HG03135 (cell line): ENCODE measurements around the gene AUTS2.
"Not testable (repeated sequence)": the region's sequence is repeated elsewhere in the genome, so short reads cannot be mapped to it uniquely, and the experiment has no call there.

ENCODE experiments used
- ATAC-seq: cut with Tn5 transposase; IDR thresholded peaks from one replicate; pipeline ENCODE4 v1.9.1; 2021; ENCODE audit warnings: mild to moderate bottlenecking, moderate library complexity; ENCODE audit not compliant: unreplicated experiment

Gene AUTS2

DNA sequence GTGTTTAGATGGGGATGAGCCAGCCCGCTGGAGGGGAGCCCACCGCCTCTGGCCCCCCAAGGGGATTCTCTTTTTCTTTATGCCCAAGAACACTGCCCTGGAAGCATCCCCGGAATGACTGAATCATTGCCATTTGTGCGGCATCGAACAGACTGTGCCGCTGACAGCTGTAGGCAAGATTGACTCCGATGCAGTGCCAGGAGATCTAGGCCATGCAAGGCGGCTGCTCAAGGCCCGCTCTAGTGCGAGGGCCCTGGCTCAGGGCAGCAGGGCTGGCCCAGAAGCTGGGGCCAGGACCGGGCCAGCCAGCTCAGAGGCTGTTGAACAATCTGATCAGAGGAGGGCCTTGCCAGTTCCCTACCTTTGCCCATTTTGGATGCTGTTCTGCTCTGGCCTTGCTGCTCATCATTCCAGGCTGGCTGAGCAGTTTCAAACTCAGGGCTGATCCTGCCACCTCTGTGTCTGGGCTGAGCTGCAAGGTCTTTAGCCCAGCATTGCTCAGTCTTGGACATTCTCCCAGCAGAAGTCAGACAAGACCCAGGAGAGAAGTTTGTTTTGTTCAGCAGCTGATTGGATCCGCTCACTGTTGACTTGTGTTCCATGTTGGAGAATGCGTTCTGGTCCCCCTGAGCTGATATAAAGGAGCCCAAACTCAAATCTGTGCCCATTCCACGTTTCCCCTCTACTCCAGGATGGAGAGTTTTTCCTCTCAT is 1048.4 kb downstream of the AUTS2 start:
- ATAC-seq, result no peak

- peak; percentile 93 for ATAC-seq
Measured at GRCh38 chr7:70647801-70648498, 1049.7 kb downstream of the AUTS2 start.

GRCh38 chr7:70648499-70648861 is 1050.2 kb downstream of the AUTS2 start:
- ATAC-seq, result not testable (repeated sequence)

DNA sequence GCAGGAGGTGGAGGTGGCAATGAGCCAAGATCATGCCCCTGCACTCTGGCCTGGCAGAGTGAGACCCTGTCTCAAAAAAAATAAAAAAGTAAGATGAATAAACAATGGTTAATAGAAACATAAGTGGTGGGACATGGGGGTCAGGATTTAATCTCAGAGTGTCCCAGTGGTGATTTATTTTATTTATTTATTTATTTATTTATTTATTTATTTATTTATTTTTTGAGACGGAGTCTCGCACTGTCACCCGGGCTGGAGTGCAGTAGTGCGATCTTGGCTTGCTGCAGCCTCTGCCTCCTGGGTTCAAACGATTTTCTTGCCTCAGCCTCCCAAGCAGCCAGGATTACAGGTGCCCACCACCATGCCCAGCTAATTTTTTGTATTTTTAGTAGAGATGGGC is 1051.0 kb downstream of the AUTS2 start:
- ATAC-seq, result no peak

DNA sequence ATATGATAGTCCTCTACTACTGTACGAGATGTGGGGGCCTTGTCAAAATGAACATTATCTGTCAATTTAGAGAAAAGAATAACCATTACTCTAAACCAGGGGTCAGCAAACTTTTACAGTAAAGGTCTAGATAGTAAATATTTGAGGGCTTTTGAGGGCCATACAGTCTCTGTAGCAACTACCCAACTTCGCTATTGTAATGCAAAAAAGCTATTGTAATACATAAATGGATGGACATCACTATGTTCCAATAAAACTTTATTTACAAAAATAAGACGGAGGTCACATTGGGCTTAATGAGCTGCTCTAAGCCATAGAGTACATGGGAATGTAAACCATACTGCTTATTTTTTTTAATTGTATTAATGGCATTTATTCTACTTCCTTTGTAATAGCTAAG is 1055.9 kb downstream of the AUTS2 start:
- ATAC-seq, result no peak

DNA sequence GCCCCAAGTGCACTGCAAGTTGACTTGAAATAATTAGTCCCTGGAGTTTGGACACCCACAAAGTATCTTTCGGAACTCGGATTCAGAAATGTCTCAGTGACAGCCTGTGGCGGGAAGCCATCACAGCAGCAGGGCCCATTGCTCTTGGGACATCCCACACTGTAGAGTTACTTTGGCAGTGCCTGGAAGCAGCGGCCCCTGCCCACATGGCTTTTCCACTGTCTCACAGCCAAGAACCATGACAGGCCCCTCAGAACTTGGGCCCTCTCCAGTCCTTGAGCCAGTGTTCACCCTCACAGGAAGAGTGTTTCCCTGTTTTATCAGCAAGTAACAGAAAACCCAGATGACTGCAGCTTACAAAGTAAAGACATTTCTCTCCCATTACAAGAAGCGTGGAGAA is 1056.7 kb downstream of the AUTS2 start:
- no peak for ATAC-seq

- no peak for ATAC-seq
Measured at GRCh38 chr7:70655694-70656093, 1057.4 kb downstream of the AUTS2 start.

- no peak for ATAC-seq
Measured at GRCh38 chr7:70657571-70657970, 1059.3 kb downstream of the AUTS2 start.

DNA sequence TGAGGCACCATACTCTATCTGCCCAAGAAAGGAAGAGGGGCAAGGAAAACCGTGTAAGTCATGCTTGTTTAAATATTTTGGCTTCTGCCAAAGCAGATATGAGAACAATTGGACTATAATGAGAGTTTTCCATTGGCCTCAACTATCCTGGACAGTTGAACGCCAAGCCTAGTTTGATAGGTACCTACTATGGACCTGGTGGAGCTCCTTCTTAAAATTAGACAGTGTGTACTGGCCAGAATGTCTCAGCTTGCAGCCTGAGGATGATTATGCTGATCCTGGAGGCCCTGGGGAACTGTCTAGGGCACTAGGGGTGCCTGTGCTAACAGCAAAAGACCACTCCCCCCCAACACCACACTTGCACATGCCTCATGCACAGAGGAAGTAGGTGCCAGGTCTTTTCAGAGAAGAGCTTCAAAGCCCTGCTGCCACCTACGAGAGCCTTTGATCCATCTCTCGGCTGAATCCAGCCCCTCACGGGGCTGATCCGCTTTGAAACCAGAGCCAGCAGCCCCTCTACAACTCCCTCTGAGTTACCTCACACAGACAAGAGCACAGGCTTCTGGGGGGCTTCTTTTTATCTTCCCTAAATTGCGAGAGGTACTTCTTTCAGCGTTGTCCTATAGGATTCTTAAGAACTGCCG is 1059.8 kb downstream of the AUTS2 start:
- no peak for ATAC-seq

GRCh38 chr7:70659263-70659662 is 1061.0 kb downstream of the AUTS2 start:
- no peak for ATAC-seq

- no peak for ATAC-seq
Measured at GRCh38 chr7:70660154-70660818, 1062.0 kb downstream of the AUTS2 start.

- no peak for ATAC-seq
Measured at GRCh38 chr7:70660819-70661191, 1062.5 kb downstream of the AUTS2 start.

DNA sequence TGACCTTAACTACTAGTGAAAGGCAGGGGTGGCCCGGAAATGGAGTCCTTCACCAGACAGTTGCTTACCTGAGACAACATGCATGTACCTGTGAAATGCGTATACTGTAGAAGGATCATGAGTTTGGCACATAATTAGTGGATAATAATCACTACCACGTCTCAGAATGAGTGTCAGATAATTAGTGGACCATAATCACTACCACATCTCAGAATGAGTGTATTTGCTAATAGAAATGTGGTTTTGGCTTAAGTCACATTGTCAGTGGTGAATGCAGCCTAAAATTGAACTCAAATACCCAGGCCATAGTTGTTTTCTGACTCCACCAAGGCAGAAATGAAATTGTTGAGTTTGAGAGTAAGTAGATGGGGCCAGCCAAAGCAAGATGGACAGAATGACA is 1065.4 kb downstream of the AUTS2 start:
- ATAC-seq, result no peak

GRCh38 chr7:70665997-70666396 is 1067.7 kb downstream of the AUTS2 start:
- ATAC-seq, result no peak

- no peak for ATAC-seq
Measured at GRCh38 chr7:70667406-70667805, 1069.1 kb downstream of the AUTS2 start.

- ATAC-seq, result no peak
Measured at GRCh38 chr7:70668606-70669358, 1070.5 kb downstream of the AUTS2 start.

- no peak for ATAC-seq
Measured at GRCh38 chr7:70669854-70670253, 1071.6 kb downstream of the AUTS2 start.

DNA sequence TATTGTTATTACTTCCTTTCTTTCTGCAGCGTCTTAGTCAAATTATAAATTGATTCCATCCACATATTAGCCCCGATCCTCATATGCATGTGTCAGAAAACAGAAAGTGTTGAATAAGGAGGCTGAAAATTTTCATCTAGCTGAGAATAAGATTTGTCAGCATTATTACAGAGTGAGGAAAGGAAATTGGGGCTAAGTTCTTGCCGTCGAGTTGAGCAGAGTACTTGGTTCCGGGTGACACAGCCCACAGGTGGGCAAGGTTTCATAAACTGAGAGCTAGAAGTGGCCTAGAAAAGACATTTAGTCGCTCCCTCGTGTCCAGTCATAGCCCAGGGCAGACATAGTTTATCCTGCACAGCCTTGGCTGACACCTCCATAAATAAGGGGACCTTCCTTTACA is 1072.0 kb downstream of the AUTS2 start:
- ATAC-seq, result no peak

DNA sequence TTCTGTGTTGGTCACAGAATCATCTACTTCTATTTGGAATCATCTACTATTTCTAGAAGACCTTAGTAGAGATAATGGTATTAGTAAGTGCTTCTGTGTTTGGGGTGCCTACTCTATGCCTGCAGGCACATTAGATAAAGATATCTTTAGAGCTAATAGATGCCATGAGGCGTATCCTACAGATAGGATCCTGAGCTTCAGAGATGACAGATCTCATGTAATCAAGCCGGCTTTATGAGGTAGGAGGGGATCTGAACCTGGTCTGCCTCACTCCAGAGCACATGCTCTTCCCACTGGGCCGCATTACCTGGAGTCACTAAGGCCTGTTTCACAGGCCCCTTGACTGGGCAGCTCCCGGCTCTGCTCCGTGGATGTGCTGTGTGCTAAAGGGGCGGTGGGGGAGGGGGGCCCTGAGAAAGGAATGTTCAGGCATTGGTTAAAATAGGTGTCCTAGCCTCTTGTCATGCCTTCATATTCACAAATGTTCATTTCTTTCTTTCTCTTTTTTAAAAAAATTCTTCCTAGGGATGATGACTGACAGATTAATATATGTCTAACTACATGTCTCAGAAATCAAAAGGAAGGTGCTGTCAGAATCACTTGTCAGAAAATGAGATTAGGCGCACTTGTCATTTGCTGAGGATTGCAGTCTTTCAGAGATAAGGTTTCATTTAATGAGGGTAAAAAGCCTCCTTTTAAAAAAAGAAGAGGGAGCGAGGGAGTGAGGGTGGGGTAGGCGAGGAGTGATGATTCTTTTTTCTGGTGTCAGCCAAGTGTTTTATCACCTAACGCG is 1075.7 kb downstream of the AUTS2 start:
- ATAC-seq, result no peak

- no peak for ATAC-seq
Measured at GRCh38 chr7:70674571-70675010, 1076.3 kb downstream of the AUTS2 start.
